Endothelial cell of hepatic sinusoid (primary cell): Measurements from ENCODE around the gene DHX15.

ENCODE experiments used
- in situ Hi-C: cut with HindIII; loops from 2 replicates; pipeline ENCODE4 v1.10.0; 2017; ENCODE audit warnings: low sequenced_read_pairs

Gene DHX15

GRCh38 chr4:24495388-24495787 is 89.0 kb downstream of the DHX15 start:
- in situ Hi-C loops, result loop anchor here (25.0 kb wide), 1 partner anchor 517 kb away; no protein-coding TSS in a partner anchor

GRCh38 chr4:24489870-24490269 is 94.5 kb downstream of the DHX15 start:
- in situ Hi-C loops, result loop anchor here (5.0 to 25.0 kb wide), 3 partner anchors 197 to 655 kb away; no protein-coding TSS in a partner anchor

DNA sequence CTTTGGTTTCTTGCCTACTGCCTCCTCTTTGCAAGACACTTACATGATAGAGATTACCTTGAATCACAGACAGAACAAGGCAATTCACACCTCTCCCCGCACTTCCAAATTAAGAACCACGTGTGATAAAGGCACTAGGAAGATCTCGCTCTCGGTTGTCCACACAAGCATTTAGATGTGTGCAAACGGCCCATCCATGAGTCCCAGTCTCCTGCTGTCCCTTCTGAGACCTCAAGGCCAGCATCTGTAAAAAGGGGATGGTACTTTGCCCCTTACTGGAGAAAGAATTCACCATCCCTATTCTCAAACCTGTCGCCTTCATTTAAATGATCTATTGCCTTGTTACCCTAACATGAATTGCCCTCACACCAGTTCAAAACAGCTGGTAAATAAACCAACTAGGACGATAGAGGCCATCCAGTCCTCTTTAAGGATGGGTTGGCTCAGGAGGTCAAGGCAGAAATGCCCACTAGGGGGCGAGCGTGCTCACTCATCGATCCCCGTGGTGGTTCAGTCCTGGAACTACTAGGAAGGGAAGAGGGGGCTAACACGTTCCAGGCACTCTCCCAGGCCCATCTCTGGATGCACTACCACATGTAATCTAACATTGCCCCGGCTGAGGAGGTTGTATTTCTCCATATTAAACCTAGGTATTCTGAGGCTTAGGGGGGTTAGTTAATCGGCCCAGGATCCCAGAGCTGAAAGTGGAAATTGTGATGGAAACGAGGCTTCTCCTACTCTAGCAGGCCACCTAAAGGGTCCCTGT is 95.8 kb downstream of the DHX15 start:
- in situ Hi-C loops, result loop anchor here (5.0 to 25.0 kb wide), 3 partner anchors 199 to 656 kb away; no protein-coding TSS in a partner anchor

- in situ Hi-C loops, result loop anchor here (10.0 to 25.0 kb wide), 2 partner anchors 529 to 662 kb away; no protein-coding TSS in a partner anchor
Measured at GRCh38 chr4:24482871-24483270, 101.5 kb downstream of the DHX15 start.

DNA sequence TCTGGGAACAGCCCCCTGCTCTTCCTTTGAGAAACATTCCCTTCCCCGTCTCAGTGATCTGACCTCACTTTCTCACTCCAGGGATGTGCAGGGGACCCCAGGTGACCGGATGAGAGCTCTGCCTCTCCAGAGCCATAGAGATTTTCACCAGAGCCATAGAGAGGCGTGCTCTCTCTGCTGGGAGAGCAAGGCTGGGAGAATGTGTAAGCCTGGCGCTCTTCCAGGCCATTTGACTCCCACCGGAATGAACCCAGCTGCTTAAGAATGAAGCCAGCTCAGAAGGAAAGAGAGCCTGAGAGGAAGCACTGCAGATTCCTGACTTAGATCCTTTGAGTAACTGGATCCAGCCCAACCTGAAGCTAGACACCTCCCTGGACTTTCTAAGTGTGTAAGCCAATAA is 106.4 kb downstream of the DHX15 start:
- in situ Hi-C loops, result loop anchor here (25.0 kb wide), 1 partner anchor 534 kb away; no protein-coding TSS in a partner anchor
